IPS-NIHi7 (cell line): Measurements from ENCODE around the gene POU5F1.
"Not testable (repeated sequence)": the region's sequence is repeated elsewhere in the genome, so short reads cannot be mapped to it uniquely, and the experiment has no call there.

Source experiments
- DNase-seq: peaks from one replicate; pipeline ENCODE4 v3.0.0; 2012; ENCODE audit warnings: mixed read lengths; ENCODE audit errors: extremely low spot score

The POU5F1 gene

DNA sequence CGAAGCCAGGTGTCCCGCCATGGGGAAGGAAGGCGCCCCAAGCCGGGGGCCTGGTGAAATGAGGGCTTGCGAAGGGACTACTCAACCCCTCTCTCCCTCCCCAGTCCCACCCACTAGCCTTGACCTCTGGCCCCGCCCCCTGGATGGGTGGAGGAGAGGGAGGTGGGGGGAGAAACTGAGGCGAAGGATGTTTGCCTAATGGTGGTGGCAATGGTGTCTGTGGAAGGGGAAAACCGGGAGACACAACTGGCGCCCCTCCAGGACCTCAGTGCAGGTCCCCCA is at the start of gene POU5F1:
POU5F1 (minus strand) TSS at position 83 of the 282 bp plus-strand sequence; CDS start at position 21, 62 bp downstream.
- DNase-seq: peak; percentile 53

DNA sequence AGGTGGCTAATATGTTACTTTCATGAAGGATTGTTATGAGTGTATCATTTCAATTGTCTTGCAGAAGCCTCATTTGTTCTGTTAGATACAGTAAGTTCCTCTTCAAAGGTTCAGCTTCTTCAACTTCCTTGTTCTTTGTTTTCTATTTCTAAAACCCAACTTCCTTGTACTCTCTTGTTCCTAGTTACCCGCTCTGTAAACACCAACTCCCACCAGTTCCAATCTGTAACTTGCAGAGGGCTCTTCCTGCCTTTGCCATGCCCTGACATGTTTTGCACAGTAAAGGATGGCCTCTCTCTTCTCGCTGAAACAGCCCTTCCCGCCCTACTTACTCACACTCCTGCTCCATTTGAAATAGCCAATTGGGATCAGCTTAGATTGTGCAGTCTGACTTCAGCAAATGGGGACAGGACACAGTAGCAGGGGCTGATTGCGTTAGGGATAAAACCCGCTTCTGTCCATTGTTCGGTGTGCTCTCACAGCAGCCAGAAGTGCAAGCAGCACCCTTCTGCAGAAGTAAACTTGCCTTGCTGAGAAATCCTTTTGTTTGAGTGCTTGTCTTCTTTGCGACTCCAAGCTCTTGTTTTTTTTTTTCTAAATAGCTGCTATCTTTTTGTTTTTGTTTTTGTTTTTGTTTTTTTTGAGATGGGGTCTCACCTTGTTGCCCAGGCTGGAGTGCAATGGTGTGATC is 45.9 kb upstream of the POU5F1 start:
- DNase-seq: no peak

DNA sequence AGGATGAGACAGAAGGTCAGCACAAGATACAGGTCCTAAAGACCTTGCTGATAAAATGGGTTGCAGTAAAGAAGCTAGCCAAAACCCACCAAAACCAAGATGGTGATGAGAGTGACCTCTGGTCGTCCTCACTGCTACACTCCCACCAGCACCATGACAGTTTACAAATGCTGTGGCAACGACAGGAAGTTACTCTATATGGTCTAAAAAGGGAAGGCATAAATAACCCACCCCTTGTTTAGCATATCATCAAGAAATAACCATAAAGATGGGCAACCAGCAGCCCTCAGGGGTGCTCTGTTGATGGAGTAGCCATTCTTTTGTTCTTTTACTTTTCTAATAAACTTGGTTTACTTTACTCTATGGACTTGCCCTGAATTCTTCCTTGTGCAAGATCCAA is 44.7 kb upstream of the POU5F1 start:
- DNase-seq: not testable (repeated sequence)

DNA sequence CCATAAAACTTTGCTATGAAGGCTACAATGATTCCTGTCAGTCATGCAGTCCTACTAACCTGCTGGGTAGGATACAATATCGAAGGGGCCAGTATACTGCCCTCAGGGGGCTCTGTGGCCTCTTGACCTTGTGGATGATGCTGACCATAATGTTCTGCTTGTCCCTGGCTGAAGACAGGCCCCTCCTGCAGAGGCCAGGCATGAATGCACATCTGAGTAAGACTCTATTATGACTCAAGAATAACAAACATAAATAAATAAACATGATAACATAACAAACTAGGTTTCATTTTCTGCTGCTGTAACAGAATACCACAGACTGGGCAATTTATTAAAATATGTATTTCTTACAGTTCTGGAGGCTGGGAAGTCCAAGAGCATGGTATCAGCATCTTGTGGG is 44.0 kb upstream of the POU5F1 start:
- DNase-seq: no peak

DNA sequence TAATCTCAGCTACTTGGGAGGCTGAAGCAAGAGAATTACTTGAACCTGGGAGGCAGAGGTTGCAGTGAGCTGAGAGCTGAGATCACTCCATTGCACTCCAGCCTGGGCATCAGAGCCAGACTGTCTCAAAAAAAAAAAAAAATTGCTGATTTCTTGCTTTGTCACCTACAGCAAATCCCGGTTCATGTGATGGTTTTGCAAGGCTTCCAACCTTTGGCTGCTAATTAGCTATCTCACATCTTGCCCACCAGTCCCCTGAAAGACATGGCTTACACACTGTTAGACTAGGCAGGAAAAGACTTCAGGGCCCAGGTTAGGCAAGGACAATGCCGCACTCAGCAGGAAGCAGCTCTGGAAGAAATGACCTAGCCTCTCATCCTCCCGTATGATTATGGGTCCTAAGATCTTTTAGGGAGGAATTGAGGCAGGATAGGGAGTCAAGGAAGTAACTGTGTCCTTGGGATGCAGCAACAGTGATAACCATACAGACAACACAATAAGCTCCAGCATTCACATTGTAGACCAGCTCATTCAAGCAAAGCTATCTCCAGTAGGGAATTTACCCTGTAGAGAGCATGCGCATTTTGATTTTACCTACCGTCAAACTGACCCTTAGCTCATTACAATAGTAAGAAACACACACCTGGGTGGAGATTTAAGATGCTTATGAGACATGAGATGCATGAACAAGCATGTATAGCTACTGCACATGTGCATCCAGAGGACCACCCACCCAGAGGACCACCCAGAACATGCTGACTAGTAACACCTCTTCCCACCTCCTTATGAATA is 40.5 kb upstream of the POU5F1 start:
- no peak for DNase-seq

DNA sequence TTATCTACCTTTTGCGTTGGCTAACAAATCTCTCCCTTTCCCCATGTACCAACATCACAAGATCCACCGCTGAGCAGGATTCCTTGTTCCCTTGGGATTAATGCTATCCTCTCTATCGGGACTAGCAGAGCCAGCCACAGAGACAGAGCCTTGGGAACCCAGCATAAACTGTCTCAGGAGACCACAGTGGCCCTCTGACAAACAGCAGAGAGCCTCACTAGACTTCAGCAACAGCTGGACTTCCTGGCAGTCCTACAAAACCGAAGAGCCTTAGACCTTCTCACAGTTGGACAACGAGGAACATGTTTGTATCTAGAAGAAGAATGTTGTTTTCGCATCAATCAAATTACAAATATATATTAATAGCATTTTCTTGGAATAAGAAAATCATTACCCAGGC is 39.6 kb upstream of the POU5F1 start:
- DNase-seq: no peak

DNA sequence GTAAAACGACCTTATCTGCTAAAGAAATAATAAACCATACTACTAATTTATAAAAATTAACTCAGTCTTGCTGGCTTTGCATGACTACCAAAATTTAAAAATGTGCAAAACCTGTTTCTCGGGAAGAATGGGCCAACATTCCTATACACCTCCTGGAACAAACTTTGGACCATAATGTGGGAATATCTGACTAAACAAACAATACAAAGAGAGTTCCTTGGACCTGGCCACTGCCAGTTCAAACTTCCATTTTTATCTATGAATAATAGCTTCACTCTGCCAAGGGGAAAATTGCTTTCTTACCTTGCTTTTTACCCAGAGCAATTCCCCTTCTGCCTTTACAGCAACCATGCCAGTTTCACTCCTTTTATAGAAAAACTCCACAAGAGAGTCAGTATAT is 38.7 kb upstream of the POU5F1 start:
- DNase-seq: no peak

DNA sequence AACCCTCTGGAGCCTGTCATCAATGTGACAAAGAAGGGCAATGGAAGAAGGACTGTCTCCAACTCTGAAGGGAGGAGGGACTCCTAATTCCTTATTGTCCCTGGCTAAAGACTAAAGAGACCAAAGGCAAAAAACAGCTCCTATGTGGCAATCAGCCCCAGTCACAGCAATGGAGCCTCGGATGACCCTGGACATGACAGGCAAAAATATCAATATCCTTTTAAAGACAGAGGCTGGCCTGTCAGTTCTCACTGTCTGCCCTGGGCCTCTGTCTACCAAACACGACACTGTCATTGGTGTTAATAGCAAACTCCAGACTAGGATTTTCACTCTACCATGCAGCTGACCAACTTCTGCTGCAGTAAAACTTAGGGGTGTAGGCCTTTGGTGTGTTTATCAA is 38.0 kb upstream of the POU5F1 start:
- DNase-seq: no peak

DNA sequence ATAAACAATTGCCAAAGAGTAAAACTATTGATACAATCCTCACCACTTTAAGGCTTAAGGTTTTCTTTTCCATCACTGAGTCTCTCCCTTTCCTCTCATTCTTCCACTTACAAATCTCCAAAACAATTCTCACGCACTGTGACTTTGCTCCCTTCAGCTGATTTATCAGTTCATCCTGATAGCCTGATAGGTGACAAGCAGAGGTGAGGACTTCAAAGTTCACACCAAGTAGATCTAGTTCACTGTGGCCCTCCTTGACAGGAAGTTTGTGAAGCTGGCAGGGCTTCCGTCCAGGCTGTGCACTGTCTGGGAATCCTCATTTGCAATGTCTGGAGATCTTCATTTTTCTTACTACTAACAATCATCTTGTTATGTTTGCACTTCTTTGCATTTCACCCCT is 35.2 kb upstream of the POU5F1 start:
- DNase-seq: no peak

DNA sequence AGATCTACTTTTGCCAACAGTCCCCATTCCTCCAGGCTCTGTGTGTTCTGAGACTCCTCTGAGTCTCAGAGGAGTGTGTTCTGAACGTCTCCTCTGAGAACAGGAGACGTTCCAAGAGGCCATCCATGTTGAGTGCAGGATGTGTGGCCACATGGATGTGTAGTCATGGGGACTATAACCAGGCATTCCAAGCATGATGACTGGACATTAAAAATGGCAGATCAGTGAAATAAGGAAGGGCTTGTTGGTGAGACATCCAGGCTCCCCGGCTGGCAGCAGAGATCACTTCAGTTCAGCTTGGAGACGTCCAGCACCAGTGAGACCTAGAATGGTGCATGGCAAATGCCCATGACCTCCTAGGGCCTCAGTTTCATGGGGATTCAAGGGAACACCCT is 34.3 kb upstream of the POU5F1 start:
- DNase-seq: no peak

DNA sequence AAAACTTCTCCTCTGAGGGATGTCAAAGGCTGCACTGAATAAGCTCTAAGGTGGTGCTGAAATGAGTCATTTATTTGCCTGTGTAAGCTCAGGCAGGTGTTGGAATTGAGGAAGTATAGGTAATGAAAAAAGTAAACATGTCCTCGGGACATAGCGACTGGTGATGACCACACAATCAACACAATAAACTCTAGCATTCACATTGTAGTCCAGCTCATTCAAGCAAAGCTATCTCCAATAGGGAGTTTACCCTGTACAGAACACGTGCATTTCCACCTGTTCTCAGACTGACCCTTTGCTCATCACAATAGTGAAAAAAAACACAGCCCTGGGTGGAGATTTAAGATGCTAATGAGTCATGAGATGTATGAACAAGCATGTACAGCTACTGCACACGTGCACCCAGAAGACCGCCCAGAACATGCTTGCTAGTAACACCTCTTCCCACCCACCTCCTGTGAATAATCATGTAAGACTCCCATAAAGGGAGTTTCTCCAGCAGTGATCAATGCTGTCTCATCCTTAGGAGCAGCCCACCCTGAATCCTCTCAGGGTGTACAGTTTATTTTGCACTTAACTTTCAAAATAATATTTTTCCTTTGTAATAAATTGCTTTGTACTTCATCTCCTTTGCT is 33.0 kb upstream of the POU5F1 start:
- no peak for DNase-seq

DNA sequence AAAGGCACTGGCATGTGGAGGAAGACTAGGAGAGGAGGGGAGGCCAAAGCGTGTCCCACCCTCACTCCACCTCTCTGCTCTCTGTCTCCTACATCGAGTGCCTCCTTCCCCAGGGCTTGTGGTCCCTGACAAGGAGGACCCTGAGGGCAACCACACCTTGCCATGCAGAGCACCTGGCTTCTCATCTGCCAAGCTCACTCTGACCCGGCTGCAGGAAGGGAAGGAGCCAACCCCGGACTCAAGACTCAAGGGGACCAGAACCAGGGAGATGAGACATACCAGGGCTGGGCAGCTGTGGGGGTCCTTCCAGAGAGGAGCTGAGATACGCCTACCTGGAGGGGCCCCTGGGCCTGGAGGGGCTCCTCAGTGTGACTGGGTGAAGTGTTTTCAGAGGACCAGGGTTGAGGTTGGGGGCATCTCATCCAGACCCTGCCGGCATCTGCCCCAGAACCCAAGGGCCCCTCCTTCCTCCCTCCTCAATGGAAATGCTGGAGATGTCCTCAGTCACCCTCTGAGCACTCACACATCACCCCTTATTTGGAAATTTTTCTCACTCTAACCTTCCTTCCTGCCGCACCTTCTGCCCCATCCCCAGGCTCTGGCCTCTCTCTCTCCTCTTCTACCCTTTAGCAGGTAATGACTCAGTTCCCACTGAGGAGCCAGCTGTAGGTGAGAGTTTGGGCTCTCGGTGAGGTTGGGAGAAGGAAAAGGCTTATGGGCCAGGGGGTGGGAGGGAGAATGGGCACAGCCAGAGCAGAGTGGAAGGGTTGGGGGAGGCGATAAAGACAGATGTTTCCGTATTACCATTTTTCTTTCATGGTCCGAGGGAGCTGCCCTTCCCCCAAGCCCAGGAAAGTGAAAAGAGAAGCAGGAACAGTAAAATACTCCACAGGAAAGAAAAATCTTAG is 32.0 kb upstream of the POU5F1 start:
- no peak for DNase-seq

DNA sequence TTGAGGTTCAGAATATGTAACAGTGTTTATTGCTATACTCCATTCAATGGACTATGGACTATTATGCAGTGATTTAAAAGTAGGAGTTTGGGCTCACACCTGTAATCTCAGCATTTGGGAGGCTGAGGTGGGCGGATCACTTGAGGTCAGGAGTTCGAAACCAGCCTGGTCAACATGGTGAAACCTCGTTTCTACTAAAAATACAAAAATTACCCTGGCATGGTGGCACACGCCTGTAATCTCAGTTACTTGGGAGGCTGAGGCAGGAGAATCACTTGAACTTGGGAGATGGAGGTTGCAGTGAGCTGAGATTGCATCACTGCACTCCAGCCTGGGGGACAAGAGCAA is 28.6 kb upstream of the POU5F1 start:
- DNase-seq: not testable (repeated sequence)

DNA sequence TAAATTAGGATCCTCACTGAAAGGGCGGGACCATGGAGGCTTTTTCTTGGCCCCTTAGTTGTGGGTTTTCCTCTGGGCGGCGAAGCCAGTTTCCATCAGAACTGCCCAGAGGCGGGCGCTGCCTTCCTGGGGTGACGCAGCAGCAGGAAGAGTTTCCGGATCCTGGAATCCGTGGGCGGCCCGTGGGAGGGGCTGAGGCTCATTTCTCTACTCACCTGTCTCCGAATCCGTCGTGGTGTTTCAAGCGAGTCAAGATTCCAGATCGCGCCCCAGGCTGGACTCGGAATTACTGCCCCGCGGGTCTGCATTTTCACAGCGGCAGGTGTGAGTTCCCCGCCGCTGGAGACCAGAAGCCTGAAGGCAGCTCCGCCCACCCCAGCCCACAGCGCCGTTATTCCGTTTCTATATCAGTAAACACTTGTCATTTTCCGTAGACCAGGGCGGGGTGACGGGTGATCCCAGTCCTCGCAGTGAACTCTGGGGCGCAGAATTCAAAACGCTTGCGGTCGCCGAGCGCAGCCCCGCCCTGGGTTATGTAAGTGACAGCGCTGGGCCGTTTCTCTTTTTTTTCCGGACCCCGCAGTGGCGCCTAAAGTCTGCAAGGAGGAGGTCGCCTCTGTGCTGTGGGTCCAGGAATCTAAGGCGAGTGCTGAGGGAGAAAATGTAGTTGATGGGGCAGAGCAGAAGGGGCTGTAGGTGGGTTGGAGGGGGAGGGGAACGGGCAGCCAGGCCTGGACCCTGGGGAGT is 27.2 kb upstream of the POU5F1 start:
- peak; percentile 47 for DNase-seq

DNA sequence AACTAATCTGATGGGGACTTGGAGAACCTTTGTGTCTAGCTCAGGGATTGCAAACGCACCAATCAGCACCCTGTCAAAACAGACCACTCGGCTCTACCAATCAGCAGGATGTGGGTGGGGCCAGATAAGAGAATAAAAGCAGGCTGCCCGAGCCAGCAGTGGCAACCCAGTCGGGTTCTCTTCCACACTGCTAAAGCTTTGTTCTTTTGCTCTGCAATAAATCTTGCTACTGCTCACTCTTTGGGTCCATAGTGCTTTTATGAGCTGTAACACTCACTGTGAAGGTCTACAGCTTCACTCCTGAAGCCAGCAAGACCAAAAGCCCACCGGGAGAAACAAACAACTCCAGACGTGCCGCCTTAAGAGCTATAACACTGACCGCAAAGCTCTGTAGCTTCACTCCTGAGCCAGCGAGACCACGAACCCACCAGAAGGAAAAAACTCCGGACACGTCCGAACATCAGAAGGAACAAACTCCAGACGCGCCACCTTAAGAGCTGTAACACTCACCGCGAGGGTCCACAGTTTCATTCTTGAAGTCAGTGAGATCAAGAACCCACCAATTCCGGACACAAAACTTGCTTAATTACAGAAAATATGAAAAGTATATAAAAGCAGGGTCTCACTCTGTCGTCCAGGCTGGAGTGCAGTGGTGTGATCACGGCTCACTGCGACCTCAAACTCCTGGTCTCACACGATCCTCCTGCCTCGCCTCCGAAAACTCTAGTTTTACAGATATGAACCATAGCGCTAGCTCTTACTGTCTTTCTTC is 26.0 kb upstream of the POU5F1 start:
- DNase-seq: not testable (repeated sequence)

DNA sequence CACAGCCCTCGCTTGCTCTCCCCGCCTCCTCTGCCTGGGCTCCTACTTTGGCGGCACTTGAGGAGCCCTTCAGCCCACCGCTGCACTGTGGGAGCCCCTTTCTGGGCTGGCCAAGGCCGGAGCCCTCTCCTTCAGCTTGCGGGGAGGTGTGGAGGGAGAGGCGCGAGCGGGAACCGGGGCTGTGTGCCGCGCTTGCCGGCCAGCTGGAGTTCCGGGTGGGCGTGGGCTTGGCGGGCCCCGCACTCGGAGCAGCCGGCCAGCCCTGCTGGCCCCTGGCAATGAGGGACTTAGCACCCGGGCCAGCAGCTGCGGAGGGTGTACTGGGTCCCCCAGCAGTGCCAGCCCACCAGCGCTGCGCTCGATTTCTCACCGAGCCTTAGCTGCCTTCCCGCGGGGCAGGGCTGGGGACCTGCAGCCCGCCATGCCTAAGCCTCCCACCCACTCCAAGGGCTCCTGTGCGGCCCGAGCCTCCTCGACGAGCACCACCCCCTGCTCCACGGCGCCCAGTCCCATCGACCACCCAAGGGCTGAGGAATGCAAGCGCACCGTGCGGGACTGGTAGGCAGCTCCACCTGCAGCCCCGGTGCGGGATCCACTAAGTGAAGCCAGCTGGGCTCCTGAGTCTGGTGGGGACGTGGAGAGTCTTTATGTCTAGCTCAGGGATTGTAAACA is 25.0 kb upstream of the POU5F1 start:
- not testable (repeated sequence) for DNase-seq

DNA sequence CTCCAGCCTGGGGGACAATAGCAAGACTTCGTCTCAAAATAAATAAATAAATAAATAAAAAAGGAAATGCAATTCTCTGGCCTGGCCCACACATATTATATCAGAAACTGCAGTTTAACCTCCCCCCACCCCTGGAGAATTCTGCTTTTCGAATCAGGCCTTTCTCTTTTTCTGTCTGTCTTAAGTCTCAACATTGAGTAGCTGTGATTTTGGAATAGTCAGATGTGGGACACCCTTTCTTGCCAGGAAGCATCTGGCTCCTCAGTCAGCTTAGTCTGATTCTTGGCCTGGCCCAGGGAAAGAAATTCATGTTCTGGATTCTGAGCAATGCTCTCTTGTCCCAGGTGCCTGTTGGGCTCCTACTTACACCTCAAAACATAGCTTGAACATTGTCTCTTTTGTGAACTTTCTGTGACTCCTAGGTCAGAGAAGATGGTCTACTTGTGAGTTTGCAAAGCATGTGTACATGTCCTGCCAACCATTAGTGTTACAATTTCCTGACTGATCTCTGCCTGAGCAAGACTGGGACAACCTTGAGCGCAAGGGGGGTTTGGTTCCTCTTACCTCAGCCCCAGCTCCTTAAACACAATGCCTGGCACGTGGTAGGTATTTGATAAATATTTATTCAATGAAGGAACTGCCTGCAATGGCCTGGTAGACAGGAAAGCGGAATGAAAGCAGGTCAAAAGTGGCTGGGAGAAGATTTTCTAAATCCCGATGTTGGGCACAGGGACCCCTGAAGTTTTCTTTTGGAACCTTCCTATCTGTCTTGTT is 23.8 kb upstream of the POU5F1 start:
- no peak for DNase-seq

DNA sequence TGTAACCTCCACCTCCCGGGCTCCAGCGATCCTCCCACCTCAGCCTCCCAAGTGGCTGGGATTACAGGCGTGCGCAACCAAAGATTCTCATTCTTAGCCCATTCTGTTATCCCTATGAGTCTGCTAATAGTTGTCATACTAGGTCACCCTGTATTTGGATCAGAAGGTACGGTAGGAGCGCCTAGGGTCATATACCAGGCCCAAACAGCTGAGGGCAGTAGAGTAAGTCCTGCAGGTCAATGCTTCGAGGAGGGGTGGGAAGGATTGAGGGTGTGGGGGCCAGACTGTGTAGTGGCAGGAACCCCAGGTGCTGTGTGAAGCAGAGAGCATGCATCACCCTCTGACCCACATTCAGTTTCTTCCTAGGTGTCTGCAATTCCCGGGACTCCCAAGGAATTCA is 22.7 kb upstream of the POU5F1 start:
- DNase-seq: no peak

DNA sequence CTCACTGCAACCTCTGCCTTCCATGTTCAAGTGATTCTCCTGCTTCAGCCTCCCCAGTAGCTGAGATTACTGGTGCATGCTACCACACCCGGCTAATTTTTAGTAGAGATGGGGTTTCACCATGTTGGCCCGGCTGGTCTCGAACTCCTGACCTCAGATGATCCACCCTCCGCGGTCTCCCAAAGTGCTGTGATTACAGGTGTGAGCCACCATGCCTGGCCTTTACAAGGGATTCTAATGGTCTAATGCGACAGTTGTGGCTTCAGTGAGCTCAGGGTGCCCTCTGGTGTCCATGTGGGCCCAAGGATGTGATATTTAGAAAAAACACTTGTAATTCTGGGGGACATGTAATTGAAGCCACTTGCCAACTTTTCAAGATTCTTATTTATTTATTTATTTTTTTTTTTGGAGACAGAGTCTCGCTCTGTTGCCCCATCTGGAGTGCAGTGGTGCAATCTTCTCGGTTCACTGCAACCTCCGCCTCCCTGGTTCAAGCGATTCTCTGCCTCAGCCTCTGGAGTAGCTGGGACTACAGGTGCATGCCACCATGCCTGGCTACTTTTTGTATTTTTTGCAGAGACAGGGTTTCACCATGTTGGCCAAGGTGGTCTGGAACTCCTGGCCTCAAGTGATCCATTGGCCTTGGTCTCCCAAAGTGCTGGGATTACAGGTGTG is 22.1 kb upstream of the POU5F1 start:
- peak; percentile 69 for DNase-seq
